Fibroblast of mammary gland (primary cell): ENCODE data around the gene SLC8A2.

Experiments
- DNase-seq: peaks from one replicate; pipeline ENCODE4 v3.0.0-alpha.2; 2010; ENCODE audit warnings: low read depth
- H3K4me3 ChIP-seq: 2 replicates; pipeline ENCODE4 v1.5.1; 2011; ENCODE audit warnings: low read depth, mild to moderate bottlenecking, low read length, moderate library complexity; ENCODE audit not compliant: control insufficient read depth
- CTCF ChIP-seq: conservative IDR thresholded peaks from 2 replicates; pipeline ENCODE4 v1.5.1; 2011; ENCODE audit warnings: low read depth, low read length, inconsistent platforms; ENCODE audit not compliant: control insufficient read depth, insufficient read depth

Gene SLC8A2

GRCh38 chr19:47505506-47505905 is 33.8 kb upstream of the SLC8A2 start:
- DNase-seq: no peak
- TF ChIP-seq CTCF: no peak
- no peak overlapping the region for H3K4me3 ChIP-seq

DNA sequence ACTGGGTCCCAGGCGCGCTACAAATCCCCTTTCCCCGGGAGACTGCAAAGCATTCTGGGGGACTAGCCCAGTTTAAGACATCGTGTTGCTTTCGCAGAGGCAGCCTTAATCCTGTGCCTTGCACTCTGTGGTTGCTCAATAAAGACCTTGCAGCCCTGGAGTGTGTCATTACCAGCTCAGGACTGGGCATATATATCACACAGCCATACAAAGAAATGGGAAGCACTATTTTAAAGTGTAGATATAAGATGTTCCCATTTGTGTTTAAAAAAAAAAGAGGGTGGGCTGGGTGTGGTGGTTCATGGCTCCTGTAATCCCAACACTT is 32.1 kb upstream of the SLC8A2 start:
- no peak overlapping the region for H3K4me3 ChIP-seq
- no peak for DNase-seq

DNA sequence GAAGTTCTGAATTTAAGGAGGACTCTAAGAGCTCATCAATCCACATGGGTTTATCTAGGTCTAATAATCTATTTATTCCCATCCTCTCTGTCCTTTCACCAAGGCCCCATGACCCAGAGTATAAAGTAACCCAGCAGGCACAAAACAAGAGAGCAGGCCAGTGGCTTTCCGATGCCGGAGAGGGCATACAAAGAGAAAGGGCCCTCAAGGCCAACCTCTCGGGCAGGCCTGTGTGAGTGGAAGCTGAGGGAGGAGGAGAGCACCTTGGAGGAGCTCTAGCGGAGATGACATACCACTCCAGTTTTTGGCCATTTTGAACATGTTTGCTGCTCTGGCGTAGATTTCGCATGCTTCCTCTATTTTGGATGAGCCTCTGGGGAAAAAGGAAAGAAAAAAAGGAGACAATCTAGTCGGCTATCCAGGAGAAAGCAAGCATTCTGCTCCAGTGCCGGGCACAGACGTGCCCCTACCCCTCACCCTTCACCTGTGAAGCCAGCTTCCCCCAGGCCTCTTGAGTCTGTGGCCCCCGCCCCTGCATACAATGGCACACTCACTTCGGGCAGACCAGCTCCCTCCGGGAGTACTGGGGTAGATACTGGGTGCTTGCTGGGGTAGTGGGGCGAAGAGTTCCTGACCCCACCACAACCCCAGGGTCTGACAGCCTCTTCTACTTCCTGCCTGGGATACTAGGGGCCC is 31.6 kb upstream of the SLC8A2 start:
- no peak for TF ChIP-seq CTCF
- no peak overlapping the region for H3K4me3 ChIP-seq
- DNase-seq: no peak

More for the DNA sequence above, 32.1 kb upstream of the SLC8A2 start:
- TF ChIP-seq CTCF: no peak

GRCh38 chr19:47499863-47500830 is 28.5 kb upstream of the SLC8A2 start:
- no peak for DNase-seq
- TF ChIP-seq CTCF: no peak
- H3K4me3 ChIP-seq: no peak overlapping the region

DNA sequence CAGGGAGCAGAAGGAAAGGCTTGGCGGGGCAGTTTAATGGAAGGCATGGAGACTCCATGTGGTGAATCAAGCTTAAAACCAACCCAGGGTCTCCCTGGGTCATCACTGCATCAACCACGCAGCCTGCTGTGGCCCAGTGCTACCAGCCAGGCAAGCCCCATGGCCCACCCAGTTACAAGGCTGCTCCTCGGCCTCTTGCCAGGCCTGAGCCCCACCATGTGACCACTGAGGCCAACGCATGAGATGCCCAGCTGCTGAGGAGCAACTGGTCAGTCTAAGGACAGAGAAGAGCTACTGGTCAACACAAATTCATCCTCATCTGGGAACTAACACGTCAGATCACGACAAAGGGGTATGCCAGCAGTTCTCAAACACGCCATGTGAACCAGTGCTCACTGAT is 27.7 kb upstream of the SLC8A2 start:
- no peak overlapping the region for H3K4me3 ChIP-seq
- DNase-seq: no peak
- TF ChIP-seq CTCF: no peak

DNA sequence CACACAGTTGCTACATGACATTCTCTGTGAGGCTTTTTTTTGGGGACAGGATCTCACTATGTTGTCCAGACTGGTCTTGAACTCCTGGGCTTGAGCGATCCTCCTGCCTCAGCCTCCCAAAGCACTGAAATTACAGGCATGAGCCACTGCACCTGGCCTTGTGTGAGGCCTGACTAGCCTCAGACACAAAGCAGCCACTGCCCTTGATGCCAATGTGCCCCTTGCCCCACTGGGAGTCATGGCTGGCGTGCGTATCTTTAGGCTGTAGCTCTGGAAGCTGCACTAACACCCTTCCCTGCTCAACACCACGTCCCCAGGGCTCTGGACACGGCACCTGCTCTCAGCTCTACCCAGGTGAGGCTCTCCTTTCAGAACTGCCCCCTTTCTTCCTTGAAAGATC is 26.9 kb upstream of the SLC8A2 start:
- no peak overlapping the region for H3K4me3 ChIP-seq
- TF ChIP-seq CTCF: no peak
- DNase-seq: no peak
